K562 (cell line): ENCODE results near the gene SRPRA. TPM values are rescaled to one million over a fixed set of nuclear protein-coding genes. Genes with fewer than 3 reads are reported as not detected.
A peak's percentile ranks its signal among the peaks of the same experiment; 100 is the strongest.

ENCODE experiments used
- CC2D1A ChIP-seq: fragments of 450-650 bp; IDR thresholded peaks from 2 replicates; pipeline ENCODE4 v1.6.1; 2017; ENCODE audit warnings: mild to moderate bottlenecking
- CSDE1 ChIP-seq, 2 experiments: fragments of 450-650 bp; IDR thresholded peaks; 2 replicates each; pipeline ENCODE4 v1.6.1; 2016; ENCODE audit warnings: mild to moderate bottlenecking in 1 of 2
- SAFB2 ChIP-seq: fragments of 200-400 bp; formaldehyde crosslinking; IDR thresholded peaks from 2 replicates; pipeline ENCODE4 v1.6.1; 2018; ENCODE audit warnings: borderline replicate concordance, low read length, low read depth, moderate library complexity; ENCODE audit not compliant: severe bottlenecking
- SAP30 ChIP-seq: fragments of 200-600 bp; sonication (generic); IDR thresholded peaks from 2 replicates; pipeline ENCODE4 v1.6.1; 2012; ENCODE audit warnings: borderline replicate concordance, low read depth, mild to moderate bottlenecking, moderate library complexity, low read length, control low read depth, inconsistent platforms; ENCODE audit not compliant: insufficient read depth, poor library complexity, severe bottlenecking
- SIN3B ChIP-seq: fragments of 450-650 bp; IDR thresholded peaks from 2 replicates; pipeline ENCODE4 v1.6.1; 2017; ENCODE audit warnings: low read depth, mild to moderate bottlenecking, moderate library complexity
- TFAP4 ChIP-seq: sonication (generic); formaldehyde crosslinking; IDR thresholded peaks from 2 replicates; pipeline ENCODE4 v1.8.0; 2022; ENCODE audit warnings: missing genetic modification reagents, mild to moderate bottlenecking, moderate library complexity, borderline replicate concordance
- ZBTB2 ChIP-seq: fragments of 450-650 bp; IDR thresholded peaks from 2 replicates; pipeline ENCODE4 v1.6.1; 2016; ENCODE audit warnings: antibody characterized with exemption
- ZFP1 ChIP-seq: fragments of 450-650 bp; formaldehyde crosslinking; IDR thresholded peaks from 2 replicates; pipeline ENCODE4 v1.4.0; 2020; ENCODE audit warnings: mild to moderate bottlenecking, mixed read lengths
- ZHX1 ChIP-seq: fragments of 150-350 bp; conservative IDR thresholded peaks from 2 replicates; pipeline ENCODE4 v1.6.1; 2014; ENCODE audit warnings: low read length
- ZNF121 ChIP-seq: sonication (generic); formaldehyde crosslinking; conservative IDR thresholded peaks from 2 replicates; pipeline ENCODE4 v1.8.0; 2022; ENCODE audit warnings: missing genetic modification reagents
- ZNF184 ChIP-seq: sonication (generic); formaldehyde crosslinking; IDR thresholded peaks from 2 replicates; pipeline ENCODE4 v1.5.0; 2020; ENCODE audit warnings: missing genetic modification reagents
- polyA plus RNA-seq, 8 experiments: library from polyadenylated mRNA; depleted of rRNA in 4 of 8; stranded (reverse) in 5 of 8; unstranded in 3 of 8; fragments of >200 nt; fragmentation: Nextera tagmentation in 2 of 8; fragmentation: Illumina TruSeq in 1 of 8; extraction: Ambion mirVana in 2 of 8; extraction: Trizol in 1 of 8; gene quantifications; 2 replicates each; pipeline versions ENCODE4 v1.2.1 to v1.2.3, GENCODE V29; 2011 to 2014; ENCODE audit warnings: inconsistent platforms in 1 of 8, missing spikeins in 1 of 8
- total RNA-seq, 7 experiments: library from RNA; depleted of rRNA in 6 of 7; stranded (reverse); fragments of >200 nt in 6 of 7; fragmentation: Illumina TruSeq in 2 of 7; extraction: Trizol in 2 of 7; gene quantifications; 2 replicates each; pipeline versions ENCODE4 v1.2.1 to v1.2.3, GENCODE V29; 2011 to 2021; ENCODE audit warnings: low replicate concordance in 1 of 7
- TF ChIP-seq, protein P1 (sequence below): sonication (generic); formaldehyde crosslinking; IDR thresholded peaks from 2 replicates; pipeline ENCODE4 v1.8.1; 2023; ENCODE audit warnings: mild to moderate bottlenecking, missing genetic modification reagents
- TF ChIP-seq, protein P2 (sequence below), 2 experiments: fragments of 150-350 bp in 1 of 2; IDR thresholded peaks; 2 replicates each; pipeline ENCODE4 v1.6.1; 2012 to 2016; ENCODE audit warnings: low read depth in 2 of 2, low read length in 2 of 2, mild to moderate bottlenecking in 1 of 2, moderate library complexity in 1 of 2
- TF ChIP-seq, protein P3 (sequence below): sonication (generic); formaldehyde crosslinking; IDR thresholded peaks from 2 replicates; pipeline ENCODE4 v1.8.1; 2022; ENCODE audit warnings: missing genetic modification reagents

Gene SRPRA
- total and polyA plus RNA-seq, 9 of the 15 experiments (the other 6 are each of a cell fraction or from before 2014, with no cell fraction given): 33.5 to 124 (median 80.0) TPM

GRCh38 chr11:126303623-126304456 lies 35.1 kb upstream of the SRPRA start, which contains the start of gene DCPS (continued):
- TF ChIP-seq ZHX1: no peak
- TF ChIP-seq ZFP1 (CRISPR knock-in tag): no peak
- TF ChIP-seq CSDE1 (IDR thresholded peaks at IDR 0.05): peak in 1 of 2 experiments; percentile 66; a peak in 2 of 4 replicates
- TF ChIP-seq TFAP4 (CRISPR knock-in tag): peak; percentile 86
- TF ChIP-seq SAFB2: no peak
- TF ChIP-seq, protein P1, sequence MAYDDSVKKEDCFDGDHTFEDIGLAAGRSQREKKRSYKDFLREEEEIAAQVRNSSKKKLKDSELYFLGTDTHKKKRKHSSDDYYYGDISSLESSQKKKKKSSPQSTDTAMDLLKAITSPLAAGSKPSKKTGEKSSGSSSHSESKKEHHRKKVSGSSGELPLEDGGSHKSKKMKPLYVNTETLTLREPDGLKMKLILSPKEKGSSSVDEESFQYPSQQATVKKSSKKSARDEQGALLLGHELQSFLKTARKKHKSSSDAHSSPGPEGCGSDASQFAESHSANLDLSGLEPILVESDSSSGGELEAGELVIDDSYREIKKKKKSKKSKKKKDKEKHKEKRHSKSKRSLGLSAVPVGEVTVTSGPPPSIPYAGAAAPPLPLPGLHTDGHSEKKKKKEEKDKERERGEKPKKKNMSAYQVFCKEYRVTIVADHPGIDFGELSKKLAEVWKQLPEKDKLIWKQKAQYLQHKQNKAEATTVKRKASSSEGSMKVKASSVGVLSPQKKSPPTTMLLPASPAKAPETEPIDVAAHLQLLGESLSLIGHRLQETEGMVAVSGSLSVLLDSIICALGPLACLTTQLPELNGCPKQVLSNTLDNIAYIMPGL (CRISPR knock-in tag): peak; percentile 65; the same call in 1 of the 2 replicates
- no peak for TF ChIP-seq ZNF184 (CRISPR knock-in tag)
- no peak for TF ChIP-seq ZNF121
- no peak for TF ChIP-seq SAP30
- TF ChIP-seq, protein P2, sequence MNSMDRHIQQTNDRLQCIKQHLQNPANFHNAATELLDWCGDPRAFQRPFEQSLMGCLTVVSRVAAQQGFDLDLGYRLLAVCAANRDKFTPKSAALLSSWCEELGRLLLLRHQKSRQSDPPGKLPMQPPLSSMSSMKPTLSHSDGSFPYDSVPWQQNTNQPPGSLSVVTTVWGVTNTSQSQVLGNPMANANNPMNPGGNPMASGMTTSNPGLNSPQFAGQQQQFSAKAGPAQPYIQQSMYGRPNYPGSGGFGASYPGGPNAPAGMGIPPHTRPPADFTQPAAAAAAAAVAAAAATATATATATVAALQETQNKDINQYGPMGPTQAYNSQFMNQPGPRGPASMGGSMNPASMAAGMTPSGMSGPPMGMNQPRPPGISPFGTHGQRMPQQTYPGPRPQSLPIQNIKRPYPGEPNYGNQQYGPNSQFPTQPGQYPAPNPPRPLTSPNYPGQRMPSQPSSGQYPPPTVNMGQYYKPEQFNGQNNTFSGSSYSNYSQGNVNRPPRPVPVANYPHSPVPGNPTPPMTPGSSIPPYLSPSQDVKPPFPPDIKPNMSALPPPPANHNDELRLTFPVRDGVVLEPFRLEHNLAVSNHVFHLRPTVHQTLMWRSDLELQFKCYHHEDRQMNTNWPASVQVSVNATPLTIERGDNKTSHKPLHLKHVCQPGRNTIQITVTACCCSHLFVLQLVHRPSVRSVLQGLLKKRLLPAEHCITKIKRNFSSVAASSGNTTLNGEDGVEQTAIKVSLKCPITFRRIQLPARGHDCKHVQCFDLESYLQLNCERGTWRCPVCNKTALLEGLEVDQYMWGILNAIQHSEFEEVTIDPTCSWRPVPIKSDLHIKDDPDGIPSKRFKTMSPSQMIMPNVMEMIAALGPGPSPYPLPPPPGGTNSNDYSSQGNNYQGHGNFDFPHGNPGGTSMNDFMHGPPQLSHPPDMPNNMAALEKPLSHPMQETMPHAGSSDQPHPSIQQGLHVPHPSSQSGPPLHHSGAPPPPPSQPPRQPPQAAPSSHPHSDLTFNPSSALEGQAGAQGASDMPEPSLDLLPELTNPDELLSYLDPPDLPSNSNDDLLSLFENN (IDR thresholded peaks at IDR 0.05; ENCODE audit: low read depth in 2 of 2, low read length in 2 of 2): 0 out of 4 replicates have a peak, but pooled peaks of 1 of the 2 experiments have one; percentile 18
- TF ChIP-seq, protein P3, sequence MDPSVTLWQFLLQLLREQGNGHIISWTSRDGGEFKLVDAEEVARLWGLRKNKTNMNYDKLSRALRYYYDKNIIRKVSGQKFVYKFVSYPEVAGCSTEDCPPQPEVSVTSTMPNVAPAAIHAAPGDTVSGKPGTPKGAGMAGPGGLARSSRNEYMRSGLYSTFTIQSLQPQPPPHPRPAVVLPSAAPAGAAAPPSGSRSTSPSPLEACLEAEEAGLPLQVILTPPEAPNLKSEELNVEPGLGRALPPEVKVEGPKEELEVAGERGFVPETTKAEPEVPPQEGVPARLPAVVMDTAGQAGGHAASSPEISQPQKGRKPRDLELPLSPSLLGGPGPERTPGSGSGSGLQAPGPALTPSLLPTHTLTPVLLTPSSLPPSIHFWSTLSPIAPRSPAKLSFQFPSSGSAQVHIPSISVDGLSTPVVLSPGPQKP: no peak
- TF ChIP-seq SIN3B: peak; percentile 82; the same call in 1 of the 2 replicates
- TF ChIP-seq CC2D1A: no peak
- TF ChIP-seq ZBTB2: peak; percentile 54; the same call in 1 of the 2 replicates
